CD4-positive, alpha-beta T cell (primary cell): ENCODE results near the gene AMBN. TPM values are rescaled to one million over a fixed set of nuclear protein-coding genes. Genes with fewer than 3 reads are reported as not detected.

Experiments used
- ATAC-seq: fragments of 200-7000 bp; cut with Tn5 transposase; one replicate; pipeline ENCODE4 v1.10.0; 2022; ENCODE audit warnings: mild to moderate bottlenecking; ENCODE audit not compliant: poor library complexity
- CTCF ChIA-PET: fragments of 350-600 bp; sonication (Branson Sonifier 250); formaldehyde crosslinking; loops from one replicate; lab custom pipeline; 2021; ENCODE audit warnings: antibody characterized with exemption, inconsistent platforms; lab: Charles Lee
- POLR2A ChIA-PET: fragments of 350-600 bp; sonication (Branson Sonifier 250); formaldehyde crosslinking; loops from one replicate; lab custom pipeline; 2021; ENCODE audit warnings: antibody characterized with exemption, inconsistent platforms; lab: Charles Lee
- DNase-seq, 14 experiments: peaks; one replicate each; pipeline ENCODE4 v3.0.0-alpha.2; 2013 to 2020; ENCODE audit warnings: mixed read lengths in 2 of 14
- H3K27ac ChIP-seq, 2 donors: one replicate each; pipeline versions ENCODE4 v1.5.1 to v1.7.0; 2013; ENCODE audit warnings: low read length in 2 of 2, low read depth in 1 of 2, mild to moderate bottlenecking in 1 of 2
- H3K27me3 ChIP-seq, 2 experiments: 1 replicate in 1 of 2; 2 replicates in 1 of 2; pipeline versions ENCODE4 v1.6.1 to v1.7.0; 2013; ENCODE audit warnings: low read length in 2 of 2, control low read depth in 1 of 2, mild to moderate bottlenecking in 1 of 2, moderate library complexity in 1 of 2; ENCODE audit not compliant: insufficient read depth in 2 of 2, control insufficient read depth in 1 of 2
- H3K36me3 ChIP-seq: one replicate; pipeline ENCODE4 v1.6.1; 2013; ENCODE audit warnings: low read length, control low read depth; ENCODE audit not compliant: insufficient read depth
- H3K4me1 ChIP-seq: one replicate; pipeline ENCODE4 v1.6.1; 2013; ENCODE audit warnings: low read length, control low read depth; ENCODE audit not compliant: insufficient read depth
- H3K4me3 ChIP-seq: one replicate; pipeline ENCODE4 v1.5.1; 2013; ENCODE audit warnings: mild to moderate bottlenecking, low read length, moderate library complexity
- H3K9me3 ChIP-seq, 2 experiments: 1 replicate in 1 of 2; 2 replicates in 1 of 2; pipeline versions ENCODE4 v1.6.1 to v1.7.0; 2013; ENCODE audit warnings: low read length in 2 of 2, mild to moderate bottlenecking in 2 of 2, control low read depth in 1 of 2, moderate library complexity in 1 of 2; ENCODE audit not compliant: control insufficient read depth in 1 of 2, insufficient read depth in 1 of 2
- H3K27ac Mint-ChIP-seq: one replicate; pipeline ENCODE4 v1.8.0; 2020; ENCODE audit warnings: mixed read lengths
- H3K27me3 Mint-ChIP-seq: one replicate; pipeline ENCODE4 v1.8.0; 2021; ENCODE audit warnings: mixed read lengths
- H3K36me3 Mint-ChIP-seq: one replicate; pipeline ENCODE4 v1.8.0; 2021; ENCODE audit warnings: low read depth, mixed read lengths
- H3K4me1 Mint-ChIP-seq: one replicate; pipeline ENCODE4 v1.8.0; 2021; ENCODE audit warnings: low read depth, mixed read lengths
- H3K4me3 Mint-ChIP-seq: one replicate; pipeline ENCODE4 v1.8.0; 2020; ENCODE audit warnings: mild to moderate bottlenecking, mixed read lengths
- H3K9me3 Mint-ChIP-seq: one replicate; pipeline ENCODE4 v1.8.0; 2020; ENCODE audit warnings: mixed read lengths
- CTCF ChIP-seq: fragments of 200-600 bp; IDR thresholded peaks from one replicate; pipeline ENCODE4 v1.8.0; 2022; ENCODE audit warnings: antibody characterized with exemption, mild to moderate bottlenecking
- intact Hi-C, 2 experiments: fragments of 100-400 bp; cut with DNase I in 1 of 2; cut with micrococcal nuclease in 1 of 2; formaldehyde crosslinking; loops; one replicate each; pipeline versions ENCODE4 v1.15.1 to v1.9.0; 2023 to 2025; cut with DNase I, micrococcal nuclease
- total RNA-seq, 174 experiments: library from RNA in 2 of 174; stranded (reverse) in 2 of 174; gene quantifications; one replicate each; pipeline ENCODE4 v1.2.3 and lab custom pipeline; 2021 to 2026

AMBN gene
- total RNA-seq, 2 experiments from 2014 or later, result not detected

DNA sequence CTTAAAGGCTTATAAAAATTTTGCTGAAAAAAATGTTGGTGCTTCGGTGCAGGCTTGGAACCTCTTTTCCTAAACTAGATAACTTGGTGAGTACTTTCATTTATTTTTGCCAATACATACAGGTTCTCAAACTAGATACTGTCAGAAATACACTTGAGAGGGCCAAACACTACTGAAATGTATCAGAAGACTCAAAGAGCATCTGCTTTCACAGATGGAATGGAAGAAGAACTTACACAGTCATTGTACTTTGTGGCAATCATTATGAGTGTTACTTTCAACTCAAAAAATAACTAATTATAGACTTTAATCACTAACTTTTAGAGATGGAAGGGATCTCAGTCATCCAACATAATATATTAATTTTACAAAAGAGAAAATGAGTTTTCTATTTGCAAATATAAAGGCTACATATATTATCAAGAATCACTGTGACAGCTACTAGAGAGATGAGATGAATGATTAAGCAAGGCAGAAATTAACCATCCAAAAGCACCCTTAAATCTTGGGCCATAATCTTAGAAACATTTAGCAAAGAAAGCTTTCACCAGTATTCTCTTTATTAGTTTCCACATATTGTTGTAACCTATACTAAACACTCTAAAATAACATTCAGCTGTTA is 37.5 kb downstream of the AMBN start:
- no peak for TF ChIP-seq CTCF
- H3K27ac Mint-ChIP-seq, result no peak overlapping the region
- H3K4me1 Mint-ChIP-seq, result peaks cover 7% of the 10 kb centered on the region
- H3K36me3 Mint-ChIP-seq, result no peaks in the 10 kb centered on the region
- H3K27me3 ChIP-seq, result no peaks in the 10 kb centered on the region
- ATAC-seq (no peak), DNase-seq (no peak)
- no peaks in the 10 kb centered on the region for H3K27me3 Mint-ChIP-seq
- H3K36me3 ChIP-seq, result no peaks in the 10 kb centered on the region
- intact Hi-C loops, result no loop called here
- no peak overlapping the region for H3K4me3 Mint-ChIP-seq
- POLR2A ChIA-PET, result interaction anchor here (0.6 kb wide), 1 partner anchor 30 kb away, joined by 3 read pairs; no protein-coding TSS in a partner anchor
- no peak overlapping the region for H3K27ac ChIP-seq
- CTCF ChIA-PET, result no interaction called here
- H3K9me3 ChIP-seq, result no peaks in the 10 kb centered on the region
- no peaks in the 10 kb centered on the region for H3K9me3 Mint-ChIP-seq
- H3K4me3 ChIP-seq, result no peak overlapping the region
- H3K4me1 ChIP-seq, result no peaks in the 10 kb centered on the region

GRCh38 chr4:70630162-70630561 is 38.1 kb downstream of the AMBN start:
- H3K4me1 ChIP-seq, result no peaks in the 10 kb centered on the region
- H3K36me3 ChIP-seq, result no peaks in the 10 kb centered on the region
- no peaks in the 10 kb centered on the region for H3K9me3 ChIP-seq
- CTCF ChIA-PET, result interaction anchor here (0.6 kb wide), 1 partner anchor 26 kb away, joined by 3 read pairs; no protein-coding TSS in a partner anchor
- TF ChIP-seq CTCF, result no peak
- Mint-ChIP-seq H3K27me3 (no peaks in the 10 kb centered on the region), H3K4me3 (no peak overlapping the region), H3K4me1 (peaks cover 7% of the 10 kb centered on the region), H3K9me3 (no peaks in the 10 kb centered on the region), H3K36me3 (no peaks in the 10 kb centered on the region), H3K27ac (no peak overlapping the region)
- intact Hi-C loops, result no loop called here
- H3K4me3 ChIP-seq, result no peak overlapping the region
- POLR2A ChIA-PET, result no interaction called here
- no peak for DNase-seq
- no peak for ATAC-seq
- no peaks in the 10 kb centered on the region for H3K27me3 ChIP-seq
- H3K27ac ChIP-seq, result no peak overlapping the region

- Histone ChIP-seq H3K4me3 (no peak overlapping the region), H3K9me3 (no peaks in the 10 kb centered on the region), H3K36me3 (no peaks in the 10 kb centered on the region), H3K27me3 (no peaks in the 10 kb centered on the region), H3K27ac (no peak overlapping the region), H3K4me1 (no peaks in the 10 kb centered on the region)
- no peaks in the 10 kb centered on the region for H3K36me3 Mint-ChIP-seq
- DNase-seq, result no peak
- H3K4me1 Mint-ChIP-seq, result peaks cover 7% of the 10 kb centered on the region
- no peak overlapping the region for H3K4me3 Mint-ChIP-seq
- ATAC-seq, result no peak
- no peaks in the 10 kb centered on the region for H3K9me3 Mint-ChIP-seq
- H3K27ac Mint-ChIP-seq, result no peak overlapping the region
- intact Hi-C loops, result no loop called here
- POLR2A ChIA-PET, result no interaction called here
- CTCF ChIA-PET, result no interaction called here
- TF ChIP-seq CTCF, result no peak
- no peaks in the 10 kb centered on the region for H3K27me3 Mint-ChIP-seq
These were observed 40.0 kb downstream of the AMBN start for GRCh38 chr4:70632028-70632427.
